H7 (cell line): Measurements from ENCODE around the gene TGM3. TPM values are rescaled to one million over a fixed set of nuclear protein-coding genes. Genes with fewer than 3 reads are reported as not detected.

ENCODE experiments used
- DNase-seq: peaks from one replicate; pipeline ENCODE4 v3.0.0; 2012
- H3K27me3 ChIP-seq: 2 replicates; pipeline ENCODE4 v1.6.0; 2011; ENCODE audit warnings: mild to moderate bottlenecking, low read length; ENCODE audit not compliant: control insufficient read depth, insufficient read depth
- H3K36me3 ChIP-seq: replicated peaks from 2 replicates; pipeline ENCODE4 v1.5.1; 2011; ENCODE audit warnings: low read length; ENCODE audit not compliant: control insufficient read depth, insufficient read depth
- H3K4me3 ChIP-seq: 2 replicates; pipeline ENCODE4 v1.5.1; 2011; ENCODE audit warnings: low read depth, mild to moderate bottlenecking, control low read depth, low read length, moderate library complexity; ENCODE audit not compliant: insufficient read depth
- total RNA-seq: library from RNA; depleted of rRNA; stranded (reverse); fragments of >200 nt; shearing (Covaris generic); gene quantifications from 2 replicates; pipeline ENCODE4 v1.2.3, GENCODE V29; 2014; rRNA removed

TGM3 gene
- total RNA-seq, 1 experiment from 2014 or later: 0.90 TPM

DNA sequence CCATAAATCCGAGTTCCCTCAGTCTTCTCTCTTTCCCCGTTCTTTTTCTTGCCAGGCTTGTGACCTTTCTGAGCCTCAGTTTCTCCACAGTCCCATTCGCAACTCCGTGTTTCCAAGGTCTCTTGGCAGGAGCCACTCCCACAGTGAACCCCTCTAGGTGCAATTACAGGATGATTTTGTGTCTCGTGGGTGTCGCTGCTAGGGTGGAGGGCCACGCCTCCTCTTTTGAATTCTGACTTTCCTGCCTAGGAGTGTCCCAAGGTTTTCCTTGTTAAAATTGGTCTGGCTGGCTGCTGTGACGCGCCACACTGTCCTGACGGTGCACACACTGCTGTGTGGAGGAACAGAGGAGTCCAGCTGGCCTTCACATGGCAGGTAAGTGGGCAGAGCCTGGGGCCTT, 84.8 kb downstream of the TGM3 start, which contains the start of gene TGM6:
TGM6 (plus strand) TSS at position 301 of the 400 bp plus-strand sequence; CDS start at position 369, 68 bp downstream.
- H3K4me3 ChIP-seq: no peak within 1 kb of the TSS
- H3K36me3 ChIP-seq: no peaks in the 10 kb centered on the region
- H3K27me3 ChIP-seq: no peaks in the 10 kb centered on the region
- no peak for DNase-seq

- no peak for DNase-seq
- Histone ChIP-seq H3K4me3 (no peak overlapping the region), H3K27me3 (no peaks in the 10 kb centered on the region), H3K36me3 (no peaks in the 10 kb centered on the region)
Observed at GRCh38 chr20:2381303-2381702, 85.5 kb downstream of the TGM3 start.

GRCh38 chr20:2382833-2383232, 87.0 kb downstream of the TGM3 start:
- no peaks in the 10 kb centered on the region for H3K36me3 ChIP-seq
- no peak overlapping the region for H3K4me3 ChIP-seq
- peak; percentile 2 for DNase-seq
- H3K27me3 ChIP-seq: no peaks in the 10 kb centered on the region

DNA sequence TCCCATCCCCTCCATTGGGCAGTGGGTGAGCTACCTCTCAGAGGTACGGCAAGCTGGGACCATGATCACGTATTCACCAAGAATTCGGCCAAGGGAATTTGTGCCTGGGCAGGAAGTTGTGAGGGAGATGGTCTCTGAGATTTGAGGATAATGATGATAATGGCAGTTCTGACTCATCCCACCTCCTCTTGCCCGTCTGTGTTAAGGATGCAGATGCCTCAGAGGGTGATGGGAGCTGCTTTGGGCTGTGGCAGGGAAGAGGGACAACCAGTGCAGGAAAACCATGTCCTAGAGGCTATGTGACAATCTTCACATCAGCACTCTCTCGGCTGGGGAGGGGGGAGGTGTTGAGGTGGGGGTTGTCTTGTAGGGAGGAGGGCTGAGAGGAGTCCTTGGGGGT, 89.2 kb downstream of the TGM3 start:
- H3K27me3 ChIP-seq: no peaks in the 10 kb centered on the region
- no peak overlapping the region for H3K4me3 ChIP-seq
- no peak for DNase-seq
- no peaks in the 10 kb centered on the region for H3K36me3 ChIP-seq

GRCh38 chr20:2385496-2385895, 89.7 kb downstream of the TGM3 start:
- no peak for DNase-seq
- no peaks in the 10 kb centered on the region for H3K36me3 ChIP-seq

GRCh38 chr20:2386516-2387179, 90.8 kb downstream of the TGM3 start:
- Histone ChIP-seq H3K4me3 (no peak overlapping the region), H3K36me3 (no peaks in the 10 kb centered on the region), H3K27me3 (no peaks in the 10 kb centered on the region)
- no peak for DNase-seq

More at GRCh38 chr20:2385496-2385895, 89.7 kb downstream of the TGM3 start:
- Histone ChIP-seq H3K27me3 (no peaks in the 10 kb centered on the region), H3K4me3 (no peak overlapping the region)

DNA sequence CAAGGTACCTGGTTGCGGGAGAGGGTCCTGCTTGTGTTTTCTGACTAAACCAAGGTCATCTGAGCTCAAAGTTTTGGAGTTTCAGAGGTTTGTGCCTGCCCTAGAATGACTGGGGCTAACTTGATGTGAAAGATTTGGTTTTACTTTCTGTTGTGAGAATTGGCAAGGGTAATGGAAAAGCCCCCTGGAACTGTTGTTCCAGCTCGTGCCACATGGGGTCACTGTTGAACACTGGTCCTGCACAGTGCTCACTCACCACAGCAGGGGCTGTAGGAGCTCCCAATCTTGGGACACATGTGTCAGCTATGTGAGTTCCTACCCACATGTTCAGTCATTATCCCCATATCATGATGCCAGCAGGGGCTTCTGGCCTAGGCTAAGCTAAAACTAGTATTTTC, 91.4 kb downstream of the TGM3 start:
- DNase-seq: peak; percentile 82
- H3K4me3 ChIP-seq: no peak overlapping the region
- H3K27me3 ChIP-seq: no peaks in the 10 kb centered on the region
- H3K36me3 ChIP-seq: no peaks in the 10 kb centered on the region

- Histone ChIP-seq H3K27me3 (no peaks in the 10 kb centered on the region), H3K36me3 (no peaks in the 10 kb centered on the region), H3K4me3 (no peak overlapping the region)
- no peak for DNase-seq
Observed at GRCh38 chr20:2387580-2387979, 91.8 kb downstream of the TGM3 start.

Other genes with a start within 250 kb of the TGM3 start
- 39.8 and 40.8 TPM in 2 replicates for gene STK35, start 194.2 kb upstream of the TGM3 start, total RNA-seq
- gene TGM6, start 84.9 kb downstream of the TGM3 start, total RNA-seq: not detected in 2 replicates
- gene SNRPB, start 174.8 kb downstream of the TGM3 start, total RNA-seq: 789 and 854 TPM in 2 replicates
- 6.5 and 7.8 TPM in 2 replicates for gene ZNF343, start 212.9 kb downstream of the TGM3 start, total RNA-seq
- not detected in 2 replicates for gene TMC2, start 240.6 kb downstream of the TGM3 start, total RNA-seq